Left cardiac atrium (tissue), 4 donors: ENCODE data around the gene PIBF1. TPM values are rescaled to one million over a fixed set of nuclear protein-coding genes. Genes with fewer than 3 reads are reported as not detected.
A peak's percentile ranks its signal among the peaks of the same experiment; 100 is the strongest.

Source experiments
- ATAC-seq, 2 donors: fragments of 200-7000 bp; cut with Tn5 transposase; one replicate each; pipeline ENCODE4 v1.9.1; 2020; ENCODE audit warnings: mild to moderate bottlenecking in 2 of 2, moderate library complexity in 2 of 2
- DNase-seq: peaks from one replicate; pipeline ENCODE4 v3.0.0-alpha.2; 2020
- intact Hi-C, 2 donors: fragments of 100-400 bp; cut with DNase I; formaldehyde crosslinking; loops; one replicate each; pipeline versions ENCODE4 v1.14.1 to v1.15.1; 2022 to 2023
- total RNA-seq, 2 donors: library from RNA; stranded (reverse); fragmentation: NEBNext Ultra II Directional; extraction: Animal tissue kit (Norgen Biotek cat#: 25700); gene quantifications; one replicate each; pipeline ENCODE4 v1.2.1, GENCODE V29; 2021
- donor health status: DM: no; HTN: yes; CAD: no.
- donor health status: DM: no; HTN: yes; CAD: no; lungs with severe emphysema.
- donor health status: DM: yes; HTN: yes; CAD: no.
- donor health status: Dilated cardiomyopathy.

The PIBF1 gene
- total RNA-seq, 2 donors from 2014 or later, result 12.2 to 13.5 TPM

DNA sequence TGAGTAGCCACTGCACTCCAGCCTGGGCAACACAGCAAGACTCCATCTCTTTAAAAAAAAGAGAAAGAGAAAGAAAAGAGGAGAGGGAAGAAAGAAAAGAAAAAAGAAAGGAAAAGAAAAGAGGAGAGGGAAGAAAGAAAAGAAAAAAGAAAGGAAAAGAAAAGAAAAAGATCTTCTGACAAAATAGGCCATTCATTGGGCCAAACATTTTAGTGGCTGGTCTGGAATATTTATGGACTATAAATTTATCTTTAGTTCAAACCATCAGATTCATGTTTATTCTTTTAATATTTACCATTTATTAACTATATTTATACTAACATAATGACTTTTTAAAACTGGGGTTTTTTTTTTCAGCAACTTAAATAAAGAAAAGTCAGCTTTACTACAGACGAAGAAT, 191.3 kb downstream of the PIBF1 start:
- ATAC-seq, result no peak
- intact Hi-C loops, result no loop called here
- no peak for DNase-seq

DNA sequence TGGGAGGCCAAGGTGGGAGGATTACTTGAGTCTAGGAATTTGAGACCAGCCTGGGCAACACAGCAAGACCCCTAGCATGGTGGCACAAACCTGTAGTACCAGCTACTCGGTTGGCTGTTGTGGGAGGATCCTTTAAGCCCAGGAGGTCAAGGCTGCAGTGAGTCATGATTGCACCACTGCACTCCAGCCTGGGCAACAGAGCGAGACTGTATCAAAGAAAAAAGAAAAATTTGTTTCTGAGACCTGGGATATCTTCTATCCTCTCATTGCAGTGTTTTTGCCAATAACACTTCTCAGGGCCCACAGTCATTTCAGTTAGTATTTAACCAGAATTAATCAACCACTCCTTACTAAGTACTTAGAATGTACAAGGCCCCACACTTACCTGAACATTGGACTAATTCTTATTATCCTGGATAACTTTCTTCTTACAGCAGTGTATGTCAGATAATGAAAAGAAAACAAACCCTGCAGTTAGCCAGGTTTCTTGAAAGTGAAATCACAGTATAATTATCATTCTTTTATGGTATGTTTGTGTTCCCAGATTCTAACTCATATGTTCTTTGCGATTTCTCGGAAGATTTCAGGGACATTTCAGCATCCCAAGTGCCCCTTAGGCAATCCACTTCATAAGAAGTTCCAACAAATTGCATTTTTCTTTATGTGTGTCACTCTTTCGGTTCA, 201.3 kb downstream of the PIBF1 start:
- intact Hi-C loops, result no loop called here
- ATAC-seq, result peak in 1 of 2 donors; percentile 53
- no peak for DNase-seq

DNA sequence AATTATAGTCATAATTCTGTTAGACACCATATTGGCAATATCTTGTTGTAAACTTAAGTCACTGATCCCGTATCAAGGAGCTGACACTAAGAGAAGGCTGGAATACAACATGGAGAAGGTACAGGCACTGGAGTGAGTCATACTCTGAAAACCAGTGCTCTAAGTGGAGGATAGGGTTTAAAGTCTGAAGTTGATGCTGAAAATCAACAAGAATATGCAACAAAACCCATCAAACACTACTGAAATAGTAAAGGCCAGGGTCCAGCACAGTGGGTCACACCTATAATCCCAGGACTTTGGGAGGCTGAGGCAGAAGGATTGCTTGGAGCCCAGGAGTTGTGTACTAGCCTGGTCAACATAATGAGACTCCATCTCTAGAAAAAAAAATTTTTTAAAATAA, 203.7 kb downstream of the PIBF1 start:
- intact Hi-C loops, result no loop called here
- ATAC-seq, result no peak
- no peak for DNase-seq

DNA sequence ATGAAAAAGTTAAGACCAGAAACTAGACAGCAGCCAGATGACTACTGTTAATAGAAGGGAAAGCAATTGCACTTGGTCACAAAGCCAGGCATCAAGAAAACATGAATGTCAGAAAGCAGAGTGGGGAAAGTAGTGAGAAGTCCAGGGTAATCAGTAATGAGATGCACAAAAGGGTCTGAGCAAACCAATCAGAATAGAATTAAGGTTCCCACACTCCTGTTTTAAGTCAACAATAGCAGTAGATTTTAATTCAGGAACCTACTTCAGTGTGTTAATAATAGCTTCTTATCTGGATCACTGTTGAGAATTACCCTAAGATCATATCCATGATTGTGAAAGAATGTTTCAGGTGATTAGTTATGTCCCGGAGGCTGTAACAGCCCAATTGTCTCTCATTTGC, 204.3 kb downstream of the PIBF1 start:
- DNase-seq (no peak), ATAC-seq (no peak)
- intact Hi-C loops, result no loop called here

DNA sequence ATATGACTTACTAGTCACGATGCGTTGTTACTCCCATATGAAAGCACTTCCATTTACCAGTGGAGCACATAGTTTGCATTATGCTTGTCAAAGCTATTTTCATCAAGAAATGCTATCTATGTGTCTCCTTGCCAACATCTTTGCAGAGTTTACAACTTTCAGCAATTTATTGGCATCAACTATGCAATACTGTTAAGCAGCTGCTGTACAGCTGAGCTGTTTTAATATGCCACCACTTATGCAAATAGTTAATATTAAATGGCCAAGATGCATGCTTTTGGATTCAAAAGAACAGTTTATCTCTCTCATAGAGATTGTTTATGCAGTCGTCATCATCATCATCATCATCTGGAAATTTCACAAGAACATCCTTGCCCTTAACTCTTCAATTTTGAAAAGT, 209.0 kb downstream of the PIBF1 start:
- intact Hi-C loops, result no loop called here
- DNase-seq (no peak), ATAC-seq (no peak)

DNA sequence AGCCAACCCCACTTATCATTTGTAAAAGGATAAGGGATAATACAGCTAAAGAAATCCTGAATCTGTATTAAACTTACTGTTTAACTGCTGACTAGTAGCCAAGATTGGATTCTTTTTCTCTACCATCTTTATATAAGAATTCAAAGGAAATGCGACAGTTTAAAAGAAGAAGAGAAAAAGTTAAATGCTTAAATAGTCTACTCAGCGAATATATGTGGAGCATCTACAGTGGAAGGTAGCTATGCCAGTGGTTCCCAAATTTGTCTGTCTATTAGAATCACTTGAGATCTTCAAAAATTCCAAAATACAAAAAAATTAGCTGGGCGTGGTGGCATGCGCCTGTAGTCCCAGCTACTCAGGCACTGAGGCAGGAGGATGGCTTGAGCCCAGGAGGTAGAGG, 216.1 kb downstream of the PIBF1 start:
- DNase-seq, result no peak
- intact Hi-C loops, result no loop called here
- ATAC-seq, result no peak

DNA sequence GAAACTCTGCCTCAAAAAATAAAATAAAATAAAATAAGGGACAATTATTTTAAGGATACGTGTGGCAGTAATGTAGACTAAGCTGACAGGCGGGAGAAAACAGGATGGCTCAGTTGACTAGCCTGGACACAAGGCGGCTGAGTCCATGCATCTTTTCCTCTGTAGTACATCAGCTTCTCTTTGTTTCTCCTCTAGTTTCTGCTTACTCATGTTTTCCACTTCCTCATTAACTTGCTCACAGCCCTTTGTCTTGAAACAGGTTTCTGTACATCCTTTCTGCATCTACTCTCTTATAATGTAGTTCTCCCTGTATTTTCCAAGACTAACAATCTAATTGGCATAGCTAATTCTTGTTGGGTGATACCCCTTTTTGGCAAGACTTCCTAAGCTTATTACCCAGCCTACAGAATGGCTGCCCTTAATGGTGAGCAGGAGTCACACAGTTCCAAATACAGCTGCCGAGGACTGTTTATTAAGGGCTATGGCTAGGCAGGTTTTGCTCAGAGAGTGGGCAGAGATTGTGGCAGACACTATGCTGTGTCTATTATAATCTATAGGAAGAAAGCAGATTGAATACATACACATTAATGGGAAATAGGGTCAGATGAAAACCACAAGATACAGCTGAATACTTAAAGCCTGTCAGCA, 218.2 kb downstream of the PIBF1 start:
- intact Hi-C loops, result no loop called here
- ATAC-seq, result no peak
- no peak for DNase-seq

DNA sequence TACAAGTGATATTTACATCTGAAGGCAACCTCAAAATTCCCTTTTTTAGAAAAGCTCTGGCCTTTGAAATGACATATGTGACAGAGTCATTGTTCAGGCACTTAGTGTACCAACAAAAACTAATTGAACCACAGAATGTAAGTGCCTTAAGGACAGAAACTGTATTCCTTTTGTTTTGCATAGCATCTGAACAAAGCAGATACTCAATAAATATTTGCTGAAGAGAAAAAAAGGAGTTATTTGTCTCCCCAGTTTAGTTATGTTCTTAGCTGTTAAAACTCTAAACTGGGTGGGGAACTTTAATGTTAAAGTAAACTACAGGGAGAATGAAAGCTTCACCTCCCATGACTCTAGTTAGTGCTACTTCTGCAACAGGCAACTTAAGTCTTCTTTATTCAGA, 220.0 kb downstream of the PIBF1 start:
- DNase-seq (no peak), ATAC-seq (no peak)
- intact Hi-C loops, result no loop called here

DNA sequence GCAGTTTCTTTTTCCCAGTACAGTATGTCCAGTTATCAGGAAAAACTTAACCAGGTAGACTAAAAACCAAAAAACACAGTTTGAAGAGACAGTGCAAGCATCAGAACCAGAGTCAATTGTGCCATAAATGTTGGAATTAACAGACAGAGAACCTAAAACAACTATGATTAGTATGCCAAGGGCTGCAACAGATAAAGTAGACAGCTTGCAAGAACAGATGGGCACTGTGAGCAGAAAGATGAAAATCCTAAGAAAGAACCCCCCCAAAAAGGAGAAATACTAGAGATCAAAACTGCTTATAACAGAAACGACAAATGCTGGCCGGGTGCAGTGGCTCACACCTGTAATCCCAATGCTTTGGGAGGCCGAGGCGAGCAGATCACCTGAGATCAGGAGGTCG, 229.8 kb downstream of the PIBF1 start:
- no peak for ATAC-seq
- no peak for DNase-seq
- intact Hi-C loops, result no loop called here

DNA sequence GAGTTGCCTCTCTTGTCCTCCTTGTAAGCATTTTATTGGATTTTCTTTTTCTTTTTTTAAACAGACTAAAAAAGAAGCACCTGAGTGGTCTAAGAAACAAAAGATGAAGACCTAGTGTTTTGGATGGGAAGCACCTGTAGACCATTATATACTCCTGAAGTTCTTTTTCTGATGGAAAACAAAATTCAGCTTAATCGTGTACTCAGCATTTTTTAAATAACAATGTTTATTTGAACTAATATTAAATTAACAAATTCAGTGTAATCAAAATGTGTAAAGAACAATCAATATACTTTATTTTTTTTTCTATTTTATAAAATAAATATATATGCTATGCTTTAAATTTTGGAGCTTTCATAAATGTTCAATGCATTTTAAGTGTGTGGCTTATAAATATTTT, 233.9 kb downstream of the PIBF1 start:
- intact Hi-C loops, result no loop called here
- DNase-seq, result no peak
- no peak for ATAC-seq

DNA sequence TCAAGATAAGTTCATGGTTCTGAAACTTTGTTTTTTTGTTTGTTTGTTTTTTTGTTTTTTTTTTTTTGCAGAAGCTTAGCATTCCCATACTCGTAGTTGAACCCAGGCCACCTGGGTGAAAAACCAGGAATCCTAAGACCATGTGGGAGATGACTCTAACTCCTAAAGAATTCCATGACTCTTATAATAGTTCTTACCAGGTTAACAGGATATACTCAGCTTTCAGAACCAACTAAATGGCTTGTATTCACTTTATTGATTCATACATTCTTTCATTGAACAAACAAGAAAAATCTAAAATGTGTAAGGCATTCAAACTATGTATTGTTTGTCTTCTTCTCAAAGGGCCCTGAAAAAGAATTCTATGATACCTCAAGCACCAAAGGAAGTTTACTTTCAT, 236.4 kb downstream of the PIBF1 start:
- DNase-seq, result no peak
- ATAC-seq, result no peak
- intact Hi-C loops, result no loop called here

DNA sequence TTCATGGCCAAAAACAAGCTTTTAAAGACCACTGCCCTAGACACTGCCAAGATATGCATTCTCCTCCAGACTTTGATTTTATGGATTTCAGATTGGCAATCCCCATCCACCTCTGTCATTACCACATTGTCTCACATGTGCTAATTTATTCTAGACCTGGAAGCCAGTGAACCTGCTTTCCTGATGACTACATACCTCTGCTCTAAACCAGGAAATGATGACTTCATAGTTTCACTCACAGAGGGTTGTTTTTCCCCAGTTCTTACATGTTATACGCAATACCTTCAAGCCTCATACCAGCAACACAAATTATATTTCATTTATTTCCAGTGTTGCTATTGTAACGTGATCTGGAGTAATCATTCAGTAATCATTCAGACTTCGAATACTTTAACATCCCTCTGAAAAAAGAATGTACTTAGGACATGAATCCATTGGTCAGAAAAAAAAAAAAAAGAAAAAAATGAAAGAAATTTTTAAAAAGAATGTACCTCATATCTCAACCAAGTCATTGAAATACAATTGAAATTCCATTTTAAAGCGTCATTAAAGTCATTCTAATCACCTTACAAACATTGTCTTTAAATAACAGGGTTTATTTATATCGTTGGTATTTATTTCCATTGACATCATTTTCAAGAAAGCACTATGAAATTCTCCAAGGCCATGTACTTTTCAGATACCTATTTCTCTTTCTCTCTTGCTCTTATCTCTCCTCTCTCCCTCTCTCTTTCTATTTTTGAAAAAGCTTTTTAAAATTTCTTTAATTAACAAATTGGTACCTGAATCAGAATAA, 243.5 kb downstream of the PIBF1 start:
- DNase-seq (no peak), ATAC-seq (no peak)
- intact Hi-C loops, result no loop called here

DNA sequence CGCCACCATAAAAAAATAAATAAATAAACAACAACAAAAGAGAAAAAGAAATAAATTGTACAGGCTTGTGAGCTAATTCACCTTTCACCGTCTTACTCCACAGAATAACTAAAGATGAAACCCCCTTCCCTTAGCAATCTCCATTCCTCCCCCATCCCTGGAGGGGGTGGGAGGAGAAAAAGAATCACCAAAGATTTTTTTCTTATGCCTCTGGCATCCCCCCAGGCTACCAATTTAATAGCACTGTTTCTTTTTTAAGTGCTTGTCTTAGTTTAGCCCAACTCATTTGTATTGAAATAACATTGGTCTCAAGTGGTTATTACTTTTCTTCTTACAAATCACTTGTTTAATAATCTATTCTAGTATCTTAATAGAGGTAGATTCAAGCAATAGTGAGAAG, 253.0 kb downstream of the PIBF1 start:
- DNase-seq, result no peak
- ATAC-seq, result no peak
- intact Hi-C loops, result no loop called here

DNA sequence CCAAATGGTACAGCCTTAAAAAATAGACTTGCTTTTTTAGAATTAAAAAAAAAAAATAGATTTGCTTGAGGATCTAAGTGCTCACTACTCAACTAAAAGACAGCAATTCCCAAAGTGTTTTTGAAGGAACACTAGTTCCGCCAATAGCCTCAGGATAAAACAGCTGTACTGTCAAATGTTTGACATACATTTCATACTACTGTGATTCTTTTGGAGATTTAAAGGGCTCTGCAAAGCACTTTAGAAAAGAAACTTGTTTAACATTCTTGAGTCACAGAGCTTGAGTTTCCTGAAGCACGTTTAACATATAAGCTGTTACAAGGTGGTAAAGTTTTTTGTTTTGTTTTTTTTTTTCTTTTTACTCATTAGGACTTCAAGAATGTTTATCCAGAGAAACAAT, 253.7 kb downstream of the PIBF1 start:
- ATAC-seq (no peak), DNase-seq (no peak)
- intact Hi-C loops, result no loop called here

DNA sequence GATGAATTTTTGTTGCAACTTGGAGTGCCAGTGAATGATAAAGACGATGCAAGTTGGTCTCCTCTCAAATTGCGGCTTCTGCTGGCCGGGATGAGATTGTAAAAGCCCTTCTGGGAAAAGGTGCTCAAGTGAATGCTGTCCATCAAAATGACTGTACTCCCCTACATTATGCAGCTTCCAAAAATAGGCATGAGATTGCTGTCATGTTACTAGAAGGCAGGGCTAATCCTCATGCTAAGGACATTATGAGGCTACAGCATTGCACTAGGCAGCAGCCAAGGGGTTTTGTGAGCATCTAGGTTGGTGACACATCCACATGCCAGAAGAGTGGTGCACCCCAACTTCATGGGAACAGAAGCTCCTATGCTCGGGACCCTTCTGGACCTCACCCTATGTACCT, 254.6 kb downstream of the PIBF1 start:
- no peak for ATAC-seq
- no peak for DNase-seq
- intact Hi-C loops, result no loop called here

DNA sequence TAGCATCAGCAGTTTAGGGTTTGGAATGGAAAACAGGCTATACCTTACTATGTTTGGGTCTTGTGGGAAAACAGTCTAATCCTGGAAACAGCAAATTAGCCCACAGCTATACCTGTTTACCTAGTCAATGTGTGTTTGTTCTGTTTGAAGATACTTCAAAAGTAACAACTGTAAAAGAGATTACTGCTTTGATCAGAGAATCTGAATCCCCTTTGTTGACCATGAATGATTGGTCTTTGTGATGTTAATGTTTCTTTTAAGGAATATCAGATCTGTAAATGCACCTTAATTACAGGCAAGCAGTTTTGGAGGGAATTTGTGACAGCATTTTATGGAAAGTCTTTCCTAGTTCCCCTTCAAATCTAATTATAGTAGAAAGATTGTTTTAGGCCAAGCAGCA, 256.1 kb downstream of the PIBF1 start:
- DNase-seq, result no peak
- no peak for ATAC-seq
- intact Hi-C loops, result no loop called here

DNA sequence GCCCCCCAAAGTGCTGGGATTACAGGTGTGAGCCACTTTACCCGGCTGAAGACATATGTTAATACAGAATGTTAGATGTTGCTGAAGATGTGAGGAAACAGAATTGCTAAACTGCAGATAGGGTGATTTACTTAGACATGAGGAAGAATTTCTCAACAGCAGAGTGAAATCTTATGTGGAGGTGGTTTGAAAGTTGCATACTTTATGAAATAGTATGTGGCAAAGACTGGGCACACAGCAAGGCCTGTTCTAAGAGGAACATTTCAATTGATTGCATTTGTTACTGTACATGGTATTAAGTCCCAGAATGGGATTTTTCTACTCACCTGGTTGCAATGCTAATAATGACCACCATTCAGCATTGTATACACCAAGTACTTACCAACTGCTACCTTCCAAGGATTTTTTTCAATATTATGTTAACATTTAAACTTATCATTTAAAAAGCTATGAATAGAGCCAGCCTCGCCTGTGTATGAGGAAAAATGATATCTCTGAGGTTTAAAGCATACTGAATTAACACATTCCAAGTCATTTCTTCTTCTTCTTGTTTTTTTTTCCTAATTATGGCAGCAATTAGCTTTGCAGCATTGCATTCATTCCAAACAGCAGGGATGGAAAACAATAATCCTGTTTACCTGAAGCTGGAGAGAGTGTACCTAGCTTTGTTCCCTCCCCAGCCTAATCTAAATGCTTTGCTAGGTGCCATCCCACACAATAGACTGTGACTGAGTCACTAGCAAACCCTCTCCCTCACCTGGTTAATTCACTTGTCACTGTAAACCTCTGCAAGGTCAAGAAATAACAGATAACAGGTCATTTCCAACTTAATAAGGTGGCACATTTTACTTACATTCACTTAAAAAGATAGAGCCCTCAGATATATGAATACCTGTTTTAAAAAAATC, 257.5 kb downstream of the PIBF1 start:
- no peak for DNase-seq
- intact Hi-C loops, result no loop called here
- no peak for ATAC-seq

DNA sequence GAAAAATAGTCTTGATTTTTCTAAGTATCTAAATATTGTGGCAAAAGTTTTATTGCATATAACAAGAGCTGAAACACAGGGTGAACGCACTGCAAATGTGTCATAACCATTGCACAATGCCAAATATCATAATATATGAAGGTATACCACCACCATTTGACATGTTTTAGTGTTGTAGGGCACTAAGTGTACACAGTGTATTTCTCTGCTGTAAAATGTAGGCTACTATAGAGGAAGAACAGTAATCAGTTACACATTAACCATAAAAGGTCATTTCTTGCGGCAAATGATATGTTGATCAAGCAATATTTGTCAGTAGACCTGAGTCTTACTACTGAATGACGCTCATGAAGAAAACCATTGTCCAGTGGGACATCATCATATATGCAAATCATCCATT, 258.6 kb downstream of the PIBF1 start:
- ATAC-seq (no peak), DNase-seq (no peak)
- intact Hi-C loops, result no loop called here

DNA sequence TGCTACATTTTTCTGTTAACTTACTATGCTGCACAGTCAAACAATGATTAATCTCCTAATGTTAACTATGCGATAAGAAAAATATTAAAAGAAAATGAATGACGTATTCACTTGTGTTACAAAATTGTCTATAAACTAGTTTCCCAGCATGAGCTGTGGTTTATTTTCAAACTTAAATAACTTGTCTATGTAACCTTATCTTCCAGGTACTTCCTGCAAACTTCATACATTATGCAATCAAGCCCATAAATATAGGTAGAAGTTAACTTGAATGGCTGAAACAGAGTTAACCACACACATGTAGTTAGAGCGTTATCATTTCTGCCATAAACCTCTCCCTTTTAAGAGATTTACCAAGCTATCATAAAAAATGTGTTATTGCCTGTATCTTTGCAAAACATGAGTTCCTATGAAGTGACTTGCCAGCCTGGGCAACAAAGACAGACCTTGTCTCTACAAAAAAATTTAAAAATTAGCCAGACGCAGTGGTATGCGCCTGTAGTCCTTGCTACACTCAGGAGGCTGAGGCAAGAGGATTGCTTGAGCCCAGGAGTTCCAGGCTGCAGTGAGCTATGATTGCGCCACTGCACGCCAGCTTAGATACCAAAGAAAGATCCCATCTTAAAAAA, 259.1 kb downstream of the PIBF1 start:
- intact Hi-C loops, result no loop called here
- no peak for ATAC-seq
- DNase-seq, result no peak
